NCI-H345 treated with DMSO at 0.1 percent for 48 hours (cell line): ENCODE data around the gene EFNA1.
"Not testable (repeated sequence)": the region's sequence is repeated elsewhere in the genome, so short reads cannot be mapped to it uniquely, and the experiment has no call there.

ENCODE experiments used
- DNase-seq: peaks from one replicate; lab custom pipeline; 2025; ENCODE audit not compliant: unreplicated experiment; lab: John Stamatoyannopoulos, UW

The EFNA1 gene

DNA sequence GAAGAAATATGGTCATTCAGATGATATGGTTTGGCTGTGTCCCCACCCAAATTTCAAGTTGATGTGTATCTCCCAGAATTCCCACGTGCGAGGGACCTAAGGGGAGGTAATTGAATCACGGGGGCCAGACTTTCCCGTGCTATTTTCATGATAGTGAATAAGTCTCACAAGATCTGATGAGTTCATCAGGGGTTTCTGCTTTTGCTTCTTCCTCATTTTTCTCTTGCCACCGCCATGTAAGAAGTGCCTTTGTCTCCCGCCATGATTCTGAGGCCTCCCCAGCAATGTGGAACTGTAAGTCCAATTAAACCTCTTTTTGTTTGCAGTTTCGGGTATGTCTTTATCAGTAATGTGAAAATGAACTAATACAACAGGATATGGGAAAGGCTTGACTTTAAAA is 14.1 kb downstream of the EFNA1 start:
- no peak for DNase-seq

DNA sequence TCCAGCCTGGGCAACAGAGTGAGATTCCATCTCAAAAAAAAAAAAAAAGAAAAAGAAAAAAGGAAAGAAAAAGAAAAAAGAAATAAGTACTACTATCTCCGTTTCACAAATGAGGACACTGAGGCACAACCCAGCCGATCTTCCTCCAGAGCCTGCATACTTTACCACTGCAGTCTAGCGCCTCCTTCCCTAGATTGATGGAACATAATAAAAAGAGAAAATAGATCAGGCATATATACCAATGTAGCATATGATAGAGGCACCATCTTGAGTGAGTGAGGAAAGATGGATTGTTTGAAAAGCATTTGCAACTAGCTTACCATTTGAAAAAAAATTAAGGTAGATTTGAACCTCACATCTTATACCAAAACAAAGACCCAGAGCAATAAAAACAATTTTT is 17.8 kb downstream of the EFNA1 start:
- DNase-seq: no peak

- DNase-seq: not testable (repeated sequence)
These were observed 28.4 kb downstream of the EFNA1 start for GRCh38 chr1:155155996-155156643.

DNA sequence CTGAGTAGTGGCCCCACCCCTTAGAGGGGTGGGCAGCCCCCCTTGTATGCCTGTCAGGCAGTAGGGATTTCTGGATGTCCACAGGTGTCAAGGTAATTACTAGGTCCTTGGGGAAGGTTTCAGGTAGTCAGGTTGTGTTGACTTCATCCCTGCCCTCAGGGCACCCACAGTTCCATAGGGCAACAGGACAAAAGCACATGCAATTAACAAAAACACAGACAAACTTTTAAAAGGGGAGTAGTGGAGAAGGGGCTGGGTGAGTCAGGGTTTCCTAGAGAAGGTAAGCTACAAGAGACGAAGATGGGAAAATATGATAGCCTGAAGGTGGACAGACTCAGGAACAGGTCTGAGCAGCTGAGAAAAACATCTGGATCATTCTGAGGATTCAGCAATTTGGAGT is 31.3 kb downstream of the EFNA1 start:
- DNase-seq: no peak

- DNase-seq: no peak
These were observed 32.5 kb downstream of the EFNA1 start for GRCh38 chr1:155160128-155160527.

GRCh38 chr1:155162631-155163030 is 35.0 kb downstream of the EFNA1 start:
- not testable (repeated sequence) for DNase-seq

- not testable (repeated sequence) for DNase-seq
These were observed 36.1 kb downstream of the EFNA1 start for GRCh38 chr1:155163785-155164184.

DNA sequence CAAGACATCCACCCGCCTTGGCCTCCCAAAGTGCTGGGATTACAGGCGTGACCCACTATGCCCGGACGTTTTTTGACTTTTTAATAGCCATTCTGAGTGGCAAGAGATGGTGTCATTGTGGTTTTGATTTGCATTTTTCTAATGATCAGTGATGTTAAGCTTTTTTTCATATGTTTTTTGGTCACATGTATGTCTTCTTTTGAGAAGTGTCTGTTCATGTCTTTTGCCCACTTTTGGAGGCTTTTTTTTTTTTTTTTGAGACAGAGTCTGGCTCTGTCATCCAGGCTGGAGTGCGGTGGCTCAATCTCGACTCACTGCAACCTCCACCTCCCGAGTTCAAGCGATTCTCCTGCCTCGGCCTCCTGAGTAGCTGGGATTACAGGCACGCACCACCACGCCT is 36.9 kb downstream of the EFNA1 start:
- DNase-seq: not testable (repeated sequence)

DNA sequence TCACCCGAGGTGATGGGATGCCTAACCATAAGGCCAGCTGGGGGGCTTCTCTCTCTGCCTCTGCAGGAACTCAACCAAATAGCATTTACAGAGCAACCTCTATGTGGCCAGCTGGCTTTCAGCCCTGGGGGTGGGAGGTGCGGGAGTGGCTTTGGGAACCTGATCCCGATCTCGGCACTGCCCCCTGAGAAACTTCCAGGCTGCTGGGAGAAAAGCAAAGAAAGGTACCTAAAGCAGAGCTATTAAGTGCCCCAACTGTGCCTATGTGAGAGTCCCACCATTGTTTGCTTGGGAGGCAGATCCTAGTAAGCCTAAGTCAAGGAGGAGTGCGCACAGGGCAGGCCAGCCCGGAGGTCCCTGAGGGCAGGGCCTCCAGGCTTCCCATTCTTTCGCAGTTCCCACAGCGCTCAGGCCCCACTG is 38.4 kb downstream of the EFNA1 start:
- DNase-seq: no peak

GRCh38 chr1:155166471-155167165 is 38.9 kb downstream of the EFNA1 start:
- DNase-seq: no peak

DNA sequence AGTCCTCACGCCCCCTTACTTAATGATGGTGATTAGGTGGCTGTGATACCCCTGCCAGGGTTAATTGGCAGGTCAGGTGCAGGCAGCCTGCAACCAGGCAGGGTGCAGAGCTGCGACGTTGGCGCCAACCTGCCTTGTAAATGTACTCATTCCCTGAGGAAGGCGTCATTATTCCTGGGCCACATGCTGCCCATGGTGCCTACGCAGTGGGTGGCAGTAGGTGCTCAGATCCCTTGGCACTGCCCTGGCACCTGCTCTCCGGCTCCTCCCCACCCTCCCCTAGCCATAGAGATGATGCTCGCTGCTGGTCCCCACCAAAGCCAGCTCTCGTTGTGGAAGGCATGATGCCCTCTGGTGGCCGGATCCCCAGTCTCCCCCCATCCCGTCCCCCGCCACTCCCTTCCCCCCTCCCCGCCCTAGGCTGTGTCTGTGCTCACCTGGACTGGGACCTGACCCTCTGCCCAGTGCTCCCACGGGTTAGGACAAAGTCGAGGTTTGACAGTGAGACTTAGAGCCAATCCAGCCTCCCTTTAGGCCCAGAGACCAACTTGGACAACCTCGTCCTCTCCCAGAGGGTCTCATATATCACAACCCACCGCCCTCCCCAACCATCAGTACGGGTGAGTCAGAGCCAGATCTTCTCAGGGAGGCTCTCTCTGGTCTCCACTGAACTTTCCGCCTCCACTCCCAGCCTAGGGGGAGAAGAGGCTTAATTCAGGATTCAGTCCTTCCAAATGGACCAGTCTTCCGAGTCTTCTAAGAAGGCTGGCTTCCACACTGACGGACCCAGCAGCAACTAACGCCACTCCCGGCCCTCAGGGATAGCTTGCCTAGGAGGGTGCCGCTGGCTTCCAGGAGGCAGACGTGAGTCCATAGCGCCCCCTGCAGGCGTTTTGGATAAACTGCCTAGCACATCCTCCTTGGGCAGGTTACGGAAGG is 39.8 kb downstream of the EFNA1 start:
- DNase-seq: peak; percentile 98

DNA sequence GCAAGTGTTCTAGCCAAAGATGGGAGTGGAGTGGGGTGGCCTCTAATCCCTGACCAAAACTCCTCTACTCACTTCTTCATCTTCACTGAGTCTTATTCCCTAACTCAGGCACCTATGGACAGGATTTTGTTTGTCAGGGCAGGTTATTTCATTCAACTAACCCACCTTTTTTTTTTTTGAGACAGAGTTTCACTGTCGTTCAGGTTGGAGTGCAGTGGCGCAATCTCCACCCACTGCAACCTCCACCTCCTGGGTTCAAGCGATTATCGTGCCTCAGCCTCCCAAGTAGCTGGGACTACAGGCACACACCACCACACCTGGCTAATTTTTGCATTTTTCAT is 40.4 kb downstream of the EFNA1 start:
- not testable (repeated sequence) for DNase-seq

- no peak for DNase-seq
These were observed 41.0 kb downstream of the EFNA1 start for GRCh38 chr1:155168456-155169210.

GRCh38 chr1:155169541-155169940 is 41.9 kb downstream of the EFNA1 start:
- no peak for DNase-seq

DNA sequence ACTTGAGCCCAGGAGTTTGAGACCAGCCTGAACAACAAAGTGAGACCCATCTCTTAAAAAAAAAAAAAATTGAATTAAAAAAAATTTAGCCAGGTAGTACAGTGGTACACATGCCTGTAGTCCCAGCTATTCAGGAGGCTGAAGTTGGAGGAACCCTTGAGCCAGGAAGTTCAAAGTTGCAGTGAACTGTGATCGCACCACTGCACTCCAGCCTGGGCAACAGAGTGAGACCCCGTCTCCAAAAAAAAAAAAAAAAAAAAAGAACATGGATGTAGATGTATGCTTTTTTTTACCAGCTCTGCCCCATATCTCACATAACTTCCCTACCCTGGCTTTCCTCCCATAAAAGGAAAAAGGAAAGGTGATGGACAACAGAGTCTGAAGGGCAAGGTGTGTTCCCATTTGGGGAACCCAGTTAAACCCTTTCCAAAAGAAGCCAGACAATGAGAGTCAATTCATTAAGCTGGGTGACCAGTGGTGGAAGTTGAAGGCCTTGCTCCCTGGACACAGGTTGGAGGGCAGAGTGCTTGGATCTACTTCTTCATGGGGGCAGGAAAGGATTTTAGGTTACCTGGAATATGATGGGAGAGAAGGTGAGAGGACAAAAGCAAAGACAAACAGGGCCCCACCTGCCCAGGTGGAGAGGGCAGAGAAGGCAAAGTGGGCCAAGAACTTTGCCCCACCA is 42.6 kb downstream of the EFNA1 start:
- DNase-seq: no peak

DNA sequence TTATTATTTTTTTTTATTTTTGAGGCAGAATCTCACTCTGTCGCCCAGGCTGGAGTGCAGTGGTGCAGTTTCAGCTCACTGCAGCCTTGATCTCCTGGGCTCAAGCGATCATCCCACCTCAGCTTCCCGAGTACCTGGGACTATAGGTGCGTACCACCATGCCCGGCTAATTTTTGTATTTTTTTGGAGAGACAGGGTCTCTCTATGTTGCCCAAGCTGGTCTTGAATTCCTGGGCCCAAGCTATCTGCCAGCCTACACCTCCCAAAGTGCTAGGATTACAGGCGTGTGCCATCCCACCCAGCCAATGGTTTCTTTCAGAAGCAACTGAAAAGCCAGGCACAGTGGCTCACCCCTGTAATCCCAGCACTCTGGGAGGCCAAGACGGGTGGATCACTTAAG is 43.1 kb downstream of the EFNA1 start:
- no peak for DNase-seq

DNA sequence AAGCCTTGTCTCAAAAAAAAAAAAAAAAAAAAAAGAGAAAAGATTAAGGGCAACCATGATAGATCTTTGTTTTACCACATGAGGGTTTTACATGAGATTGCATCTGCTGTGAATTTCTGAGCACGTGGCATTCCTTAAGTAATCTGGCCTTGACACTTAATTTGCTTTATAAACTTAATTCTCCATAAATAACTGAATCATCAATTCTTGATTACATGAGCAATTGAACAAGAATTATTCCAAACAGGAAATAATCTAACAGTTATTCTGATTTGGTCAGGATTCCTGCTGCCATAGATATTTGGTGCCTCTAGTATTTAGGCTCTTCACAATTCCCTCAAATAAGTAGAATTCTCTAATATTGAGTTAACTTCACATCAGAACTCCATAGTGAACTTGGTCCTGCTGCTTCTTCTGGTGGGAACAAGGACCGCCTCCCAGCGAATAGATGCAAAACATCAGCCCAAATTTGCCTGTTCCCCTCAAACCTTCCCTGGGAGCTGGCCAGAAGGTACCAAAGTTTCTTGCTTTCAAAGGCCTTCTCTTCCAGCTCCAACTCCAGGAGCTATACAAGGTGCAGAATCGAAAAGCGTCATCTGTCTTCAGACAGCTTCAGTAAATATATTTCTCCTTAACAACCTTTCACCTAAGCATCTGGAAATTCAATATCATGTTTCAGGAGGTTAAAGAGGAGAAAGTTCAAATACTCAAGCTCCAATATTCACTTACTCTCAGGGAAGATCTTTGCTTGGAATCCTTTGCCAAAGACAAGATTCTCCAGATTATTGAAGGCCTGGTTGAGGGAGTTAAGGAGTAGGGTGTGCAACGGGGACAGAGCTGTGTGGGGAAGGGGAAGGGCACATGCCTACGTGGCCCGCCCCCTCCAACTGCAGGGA is 44.4 kb downstream of the EFNA1 start:
- DNase-seq: no peak

DNA sequence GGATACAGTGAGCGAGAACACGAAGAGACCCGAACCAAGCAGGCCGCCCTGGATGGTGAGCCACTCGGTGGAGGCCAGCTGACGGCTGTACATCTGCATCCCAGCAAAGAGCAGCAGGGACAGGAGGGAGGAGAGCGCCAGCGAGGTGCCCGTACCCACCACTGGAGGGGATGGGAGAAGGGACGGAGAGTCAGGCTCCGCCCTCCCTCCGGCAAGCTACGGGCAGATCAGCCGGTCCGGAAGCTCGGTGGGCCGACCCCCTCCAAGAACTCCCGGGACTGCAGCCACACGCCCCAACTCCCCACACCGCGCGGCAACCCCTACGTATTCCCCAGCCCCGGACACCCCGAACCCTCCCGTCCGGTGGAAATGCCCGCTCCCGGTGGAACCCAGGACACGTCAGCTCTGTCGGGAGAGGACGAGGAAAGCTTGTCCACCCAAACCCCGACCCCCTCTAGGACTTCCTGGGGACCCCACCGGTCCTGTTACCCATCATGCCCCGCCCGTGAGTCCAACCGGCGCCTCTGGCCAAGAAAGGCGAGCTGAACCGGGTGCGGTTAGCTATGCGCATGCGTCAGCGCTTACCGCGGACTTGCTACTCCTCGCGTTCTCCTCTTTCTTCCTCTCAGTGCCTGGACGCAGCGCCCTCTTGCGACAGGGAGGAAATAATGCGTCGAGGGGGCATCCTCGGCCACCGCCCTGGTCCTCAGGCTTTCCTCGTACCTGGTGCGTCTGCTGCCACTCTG is 45.2 kb downstream of the EFNA1 start, which contains the start of gene KRTCAP2:
KRTCAP2 (minus strand) TSS at position 573 of the 746 bp plus-strand sequence; CDS start at position 493, 80 bp downstream.
- DNase-seq: peak; percentile 100
